NCI-H2227 (cell line): ENCODE measurements around the gene NUDT4.
"Not testable (repeated sequence)": the region's sequence is repeated elsewhere in the genome, so short reads cannot be mapped to it uniquely, and the experiment has no call there.

Experiments
- DNase-seq: peaks from one replicate; lab custom pipeline; 2025; ENCODE audit not compliant: unreplicated experiment; lab: John Stamatoyannopoulos, UW

The NUDT4 gene

DNA sequence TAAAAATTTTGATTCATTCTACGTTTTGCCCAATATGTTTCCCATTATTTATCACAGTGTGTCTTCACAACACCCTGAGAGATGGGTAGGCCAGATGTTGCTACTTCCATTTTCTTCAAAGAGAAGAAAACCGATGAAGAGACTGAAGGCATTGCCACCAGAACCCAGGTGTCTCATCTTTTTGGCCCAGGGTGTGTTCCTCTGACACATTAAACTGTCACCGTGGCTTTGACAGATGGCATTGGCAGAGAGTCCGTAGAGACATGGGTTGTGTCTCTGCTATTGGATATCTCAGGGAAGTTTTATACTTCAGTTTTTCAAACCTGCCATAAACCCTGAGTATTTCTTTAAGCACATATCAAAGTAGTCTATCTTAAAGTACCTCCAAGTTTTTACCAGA, 11.3 kb upstream of the NUDT4 start:
- no peak for DNase-seq

- DNase-seq, result no peak
These were observed 9.0 kb upstream of the NUDT4 start for GRCh38 chr12:93368766-93369165.

DNA sequence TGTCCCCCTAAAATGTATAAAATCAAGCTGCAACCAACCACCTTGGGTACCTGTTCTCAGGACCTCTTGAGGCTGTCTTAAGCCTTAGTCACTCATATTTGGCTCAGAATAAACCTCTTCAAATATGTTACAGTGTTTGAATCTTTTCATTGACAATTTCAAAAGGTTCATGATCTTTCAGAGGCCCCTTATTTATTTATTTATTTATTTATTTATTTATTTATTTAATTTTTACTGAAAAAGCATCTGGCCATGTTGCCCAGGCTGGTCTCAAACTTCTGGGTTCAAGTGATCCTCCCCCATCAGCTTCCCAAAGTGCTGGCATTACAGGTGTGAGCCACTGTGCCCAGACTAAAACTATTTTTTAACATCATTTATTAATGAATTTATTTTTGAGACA, 8.2 kb upstream of the NUDT4 start:
- DNase-seq, result no peak

DNA sequence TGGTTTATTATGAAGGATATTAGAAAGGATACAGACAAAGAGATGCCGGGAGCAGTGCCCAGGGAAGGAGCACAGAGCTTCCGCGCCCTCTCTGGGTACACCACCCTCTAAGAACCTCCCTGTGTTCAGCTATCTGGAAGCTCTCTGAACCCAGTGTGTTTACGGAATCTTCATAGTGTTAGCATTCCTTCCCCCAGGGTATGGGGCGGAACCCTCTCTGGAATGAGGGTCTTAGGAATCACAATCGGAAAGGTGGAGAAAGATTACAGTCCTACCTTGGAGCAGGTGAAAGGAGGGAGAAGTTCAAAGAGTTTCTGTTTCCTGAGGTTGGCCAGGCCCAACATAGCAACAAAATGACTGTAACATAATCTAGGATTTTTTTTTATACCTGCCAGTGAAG, 6.8 kb upstream of the NUDT4 start:
- no peak for DNase-seq

GRCh38 chr12:93373961-93374656, 3.6 kb upstream of the NUDT4 start:
- no peak for DNase-seq

- no peak for DNase-seq
These were observed 1.8 kb upstream of the NUDT4 start for GRCh38 chr12:93375906-93376305.

- DNase-seq, result peak; percentile 56
These were observed 1.1 kb upstream of the NUDT4 start for GRCh38 chr12:93376436-93377251.

GRCh38 chr12:93378196-93378997, 672 bp downstream of the NUDT4 start:
- DNase-seq, result peak; percentile 60

GRCh38 chr12:93378998-93379325, 1.2 kb downstream of the NUDT4 start:
- DNase-seq, result peak; percentile 33

DNA sequence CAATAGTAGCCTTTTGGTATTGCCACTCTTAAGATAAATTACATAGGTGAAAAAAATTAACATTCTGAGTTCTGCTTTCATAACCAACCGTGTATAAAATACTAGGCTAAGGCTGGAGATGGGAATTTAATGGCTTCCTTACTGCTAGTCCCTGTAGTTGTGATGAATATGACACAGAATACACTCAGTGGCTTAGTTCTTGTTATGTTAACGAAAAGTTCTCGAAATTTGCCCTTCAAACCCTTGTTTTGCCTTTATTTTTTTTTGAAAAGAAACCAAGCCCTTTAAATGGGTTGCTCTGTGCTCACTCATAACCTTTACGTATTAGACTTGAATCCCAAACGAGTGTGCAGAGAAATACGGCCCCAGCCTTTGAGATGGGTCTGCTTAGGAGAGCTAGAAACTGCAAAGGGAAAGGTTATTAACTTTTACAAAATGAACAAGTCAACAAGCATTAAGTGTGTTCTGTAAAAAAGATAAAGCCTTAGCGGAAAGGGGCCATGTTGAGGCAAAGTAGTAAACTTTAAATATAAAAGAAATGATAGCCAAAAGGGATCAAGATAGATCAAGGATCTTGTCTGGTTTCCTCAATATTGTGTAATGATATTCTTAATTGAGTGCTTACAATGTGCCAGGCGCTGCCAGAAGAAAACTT, 1.7 kb downstream of the NUDT4 start:
- DNase-seq, result peak; percentile 5

- no peak for DNase-seq
These were observed 2.2 kb downstream of the NUDT4 start for GRCh38 chr12:93379981-93380361.

DNA sequence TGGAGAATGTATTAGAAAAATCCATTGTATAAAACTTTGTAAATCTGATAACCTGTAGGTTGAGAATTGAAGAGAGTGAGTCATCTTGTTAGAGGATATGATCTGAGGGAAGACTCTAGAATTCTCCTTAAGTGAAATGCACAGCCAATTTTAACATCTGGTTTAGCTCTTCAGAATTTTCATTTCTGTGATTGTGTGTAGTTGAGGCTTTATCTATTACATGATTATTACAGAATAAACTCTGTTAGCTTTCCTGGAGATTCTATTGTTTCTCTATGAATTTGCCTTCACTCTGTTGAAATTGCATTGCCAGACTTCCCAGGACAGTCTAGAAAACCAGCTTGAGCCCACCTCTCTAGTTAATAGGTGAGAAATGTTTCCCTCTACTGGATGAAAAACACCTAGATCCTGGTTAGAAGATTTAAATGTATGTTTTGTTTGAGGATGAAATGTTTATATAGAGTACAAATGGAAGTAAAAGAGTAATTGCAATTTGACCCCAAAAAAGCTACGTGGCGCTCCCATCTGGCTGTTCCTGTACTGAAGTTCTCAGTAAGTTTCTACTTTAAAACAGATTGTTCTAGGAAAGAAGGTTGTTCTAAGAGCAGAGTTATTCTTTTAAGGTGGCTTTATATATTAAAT, 2.9 kb downstream of the NUDT4 start:
- DNase-seq, result peak; percentile 43

- DNase-seq, result no peak
These were observed 3.6 kb downstream of the NUDT4 start for GRCh38 chr12:93381161-93381975.

DNA sequence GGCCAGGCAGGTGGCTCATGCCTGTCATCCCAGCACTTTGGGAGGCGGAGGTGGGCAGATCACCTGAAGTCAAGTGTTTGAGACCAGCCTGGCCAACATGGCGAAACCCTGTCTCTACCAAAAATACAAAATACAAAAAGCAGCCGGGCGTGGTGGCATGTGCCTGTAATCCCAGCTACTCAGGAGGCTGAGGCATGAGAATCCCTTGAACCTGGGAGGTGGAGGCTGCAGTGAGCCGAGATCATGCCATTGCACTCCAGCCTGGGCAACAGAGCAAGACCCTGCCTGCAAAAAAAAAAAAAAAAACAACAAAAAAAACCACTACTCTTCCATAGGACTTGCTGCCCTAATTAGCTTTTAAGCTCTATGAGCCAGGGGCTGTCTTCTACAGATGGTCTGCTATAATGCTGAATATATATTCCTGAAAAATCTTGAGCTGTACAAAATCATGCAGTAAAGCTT, 4.3 kb downstream of the NUDT4 start:
- not testable (repeated sequence) for DNase-seq

GRCh38 chr12:93387780-93388179, 10.1 kb downstream of the NUDT4 start:
- DNase-seq, result no peak

- no peak for DNase-seq
These were observed 12.3 kb downstream of the NUDT4 start for GRCh38 chr12:93390031-93390430.

DNA sequence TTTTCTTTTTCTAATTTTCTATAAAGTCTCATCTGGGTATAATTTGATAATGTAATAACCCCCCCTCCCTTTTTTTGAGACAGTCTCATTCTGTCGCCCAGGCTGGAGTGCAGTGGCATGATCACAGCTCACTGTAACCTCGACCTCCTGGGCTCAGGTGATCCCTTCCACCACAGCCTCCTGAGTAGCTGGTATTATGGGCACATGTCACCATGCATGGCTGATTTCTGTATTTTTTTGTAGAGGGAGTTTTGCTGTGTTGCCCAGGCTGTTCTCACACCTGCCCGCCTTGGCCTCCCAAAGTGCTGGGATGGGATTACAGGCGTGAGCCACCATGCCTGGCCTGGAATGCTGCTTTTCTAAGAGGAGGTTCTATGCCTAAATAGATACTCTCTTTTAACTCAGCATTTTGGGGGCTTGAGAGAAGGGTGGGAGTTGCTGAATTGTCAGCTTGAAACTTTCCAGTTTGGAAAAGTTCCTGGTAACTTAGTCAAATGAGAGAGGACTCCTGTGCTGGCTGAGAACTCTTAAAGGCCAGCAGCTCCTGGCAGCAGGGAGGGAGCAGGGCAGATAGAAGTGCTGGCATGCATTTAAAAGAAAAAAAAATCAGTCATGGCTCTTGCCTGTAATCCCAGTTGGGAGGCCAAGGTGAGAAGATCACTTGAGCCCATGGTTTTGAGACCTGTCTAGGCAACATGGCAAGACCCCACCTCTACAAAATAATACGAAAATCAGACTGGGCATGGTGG, 13.0 kb downstream of the NUDT4 start:
- no peak for DNase-seq

DNA sequence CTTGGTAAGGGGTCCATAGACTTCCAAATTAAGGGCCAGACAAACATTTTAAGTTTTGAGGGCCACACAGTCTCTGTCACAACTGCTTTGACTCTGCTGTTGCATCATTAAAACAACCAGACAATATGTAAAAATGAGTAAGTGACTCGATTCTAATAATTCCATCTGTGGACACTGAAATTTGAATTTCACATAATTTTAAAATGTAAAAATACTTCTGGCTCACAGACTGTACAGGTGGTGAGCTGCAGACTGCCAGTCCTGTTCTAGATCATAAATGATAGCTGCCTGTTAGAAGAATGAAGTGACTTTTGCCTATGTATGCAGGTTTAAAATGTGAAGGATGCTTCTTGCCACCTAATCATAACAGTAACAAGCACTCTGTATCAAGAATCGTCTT, 15.7 kb downstream of the NUDT4 start:
- DNase-seq, result no peak

DNA sequence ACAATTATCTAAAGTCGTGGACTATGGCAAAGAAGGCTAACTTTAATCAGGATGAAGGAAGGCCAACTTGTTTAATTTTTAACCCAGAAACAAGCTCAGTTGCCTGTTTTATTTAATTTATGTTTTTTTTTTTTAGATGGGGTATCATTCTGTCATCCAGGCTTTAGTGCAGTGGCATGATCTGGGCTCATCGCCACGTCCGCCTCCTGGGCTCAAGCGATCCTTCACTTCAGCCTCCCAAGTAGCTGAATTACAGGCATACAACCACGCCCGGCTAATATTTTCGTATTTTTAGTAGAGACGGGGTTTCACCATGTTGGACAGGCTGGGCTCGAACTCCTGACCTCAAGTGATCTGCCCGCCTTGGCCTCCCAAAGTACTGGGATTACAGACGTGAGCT, 19.7 kb downstream of the NUDT4 start:
- DNase-seq, result no peak
